ENCODE data around the gene HMOX2. TPM values are rescaled to one million over a fixed set of nuclear protein-coding genes. Genes with fewer than 3 reads are reported as not detected.

HMOX2 gene
- polyA plus RNA-seq, 3 donors: 42.0 to 50.8 (median 42.4) TPM

- DNase-seq (ENCODE audit: extremely low read depth in 1 of 11, low read depth in 9 of 11, low spot score in 4 of 11): no peak
These were observed 21.1 kb upstream of the HMOX2 start for GRCh38 chr16:4455081-4455480.

GRCh38 chr16:4455951-4456350 is 20.2 kb upstream of the HMOX2 start:
- DNase-seq (ENCODE audit: extremely low read depth in 1 of 11, low read depth in 9 of 11, low spot score in 4 of 11): no peak

- DNase-seq (ENCODE audit: extremely low read depth in 1 of 11, low read depth in 9 of 11, low spot score in 4 of 11): no peak
These were observed 15.3 kb upstream of the HMOX2 start for GRCh38 chr16:4460936-4461249.

- DNase-seq (ENCODE audit: extremely low read depth in 1 of 11, low read depth in 9 of 11, low spot score in 4 of 11): no peak
These were observed 14.7 kb upstream of the HMOX2 start for GRCh38 chr16:4461250-4462085.

GRCh38 chr16:4463522-4464163 is 12.6 kb upstream of the HMOX2 start:
- DNase-seq (ENCODE audit: extremely low read depth in 1 of 11, low read depth in 9 of 11, low spot score in 4 of 11): no peak

GRCh38 chr16:4465977-4466779 is 10.0 kb upstream of the HMOX2 start:
- DNase-seq (ENCODE audit: extremely low read depth in 1 of 11, low read depth in 9 of 11, low spot score in 4 of 11): no peak

GRCh38 chr16:4467916-4468315 is 8.3 kb upstream of the HMOX2 start:
- no peak for DNase-seq (ENCODE audit: extremely low read depth in 1 of 11, low read depth in 9 of 11, low spot score in 4 of 11)

GRCh38 chr16:4468972-4469371 is 7.2 kb upstream of the HMOX2 start:
- no peak for DNase-seq (ENCODE audit: extremely low read depth in 1 of 11, low read depth in 9 of 11, low spot score in 4 of 11)

GRCh38 chr16:4471869-4472268 is 4.3 kb upstream of the HMOX2 start:
- DNase-seq (ENCODE audit: extremely low read depth in 1 of 11, low read depth in 9 of 11, low spot score in 4 of 11): no peak

GRCh38 chr16:4472880-4473279 is 3.3 kb upstream of the HMOX2 start:
- no peak for DNase-seq (ENCODE audit: extremely low read depth in 1 of 11, low read depth in 9 of 11, low spot score in 4 of 11)

- peak; percentile 65 to 91 (median 87) for DNase-seq (ENCODE audit: extremely low read depth in 1 of 11, low read depth in 9 of 11, low spot score in 4 of 11)
These were observed 1.8 kb upstream of the HMOX2 start, which contains the start of gene NMRAL1 for GRCh38 chr16:4474192-4474961. Gene NMRAL1, minus strand, starts transcription at chr16:4474625. Its CDS starts 493 bp downstream, at chr16:4474132.

GRCh38 chr16:4477966-4478365 is 1.8 kb downstream of the HMOX2 start:
- no peak for DNase-seq (ENCODE audit: extremely low read depth in 1 of 11, low read depth in 9 of 11, low spot score in 4 of 11)

- DNase-seq (ENCODE audit: extremely low read depth in 1 of 11, low read depth in 9 of 11, low spot score in 4 of 11): no peak
These were observed 5.3 kb downstream of the HMOX2 start for GRCh38 chr16:4481526-4481925.

GRCh38 chr16:4481963-4482362 is 5.8 kb downstream of the HMOX2 start:
- no peak for DNase-seq (ENCODE audit: extremely low read depth in 1 of 11, low read depth in 9 of 11, low spot score in 4 of 11)

- DNase-seq (ENCODE audit: extremely low read depth in 1 of 11, low read depth in 9 of 11, low spot score in 4 of 11): no peak
These were observed 10.1 kb downstream of the HMOX2 start for GRCh38 chr16:4486126-4486893.

- peak in 2 of 11 donors; percentile 36 to 58 for DNase-seq (ENCODE audit: extremely low read depth in 1 of 11, low read depth in 9 of 11, low spot score in 4 of 11)
These were observed 11.8 kb downstream of the HMOX2 start for GRCh38 chr16:4487955-4488498.

GRCh38 chr16:4488499-4488967 is 12.3 kb downstream of the HMOX2 start:
- DNase-seq (ENCODE audit: extremely low read depth in 1 of 11, low read depth in 9 of 11, low spot score in 4 of 11): peak in 2 of 11 donors; percentile 18 to 47

- DNase-seq (ENCODE audit: extremely low read depth in 1 of 11, low read depth in 9 of 11, low spot score in 4 of 11): no peak
These were observed 12.8 kb downstream of the HMOX2 start for GRCh38 chr16:4489030-4489429.
